H1 (cell line): ENCODE data around the gene AGAP1. TPM values are rescaled to one million over a fixed set of nuclear protein-coding genes. Genes with fewer than 3 reads are reported as not detected.
A peak's percentile ranks its signal among the peaks of the same experiment; 100 is the strongest.

Source experiments
- CTCF ChIA-PET: fragments of 300-600 bp; sonication (Branson Sonifier 250); formaldehyde crosslinking; loops from one replicate; lab custom pipeline; 2021; ENCODE audit not compliant: partially characterized antibody; lab: Charles Lee
- POLR2A ChIA-PET: fragments of 300-600 bp; sonication (Branson Sonifier 250); formaldehyde crosslinking; loops from one replicate; lab custom pipeline; 2021; ENCODE audit warnings: inconsistent platforms; ENCODE audit not compliant: partially characterized antibody; lab: Charles Lee
- DNase-seq, 2 experiments: peaks; one replicate each; pipeline versions ENCODE4 v3.0.0 to v3.0.0-alpha.2; 2010 to 2022; ENCODE audit warnings: low spot score in 2 of 2, low read depth in 1 of 2, mixed read lengths in 1 of 2
- FAIRE-seq: peaks from 2 replicates; lab custom pipeline; 2011; peaks lifted over from hg19 to GRCh38; lab: Jason Lieb, UNC
- H2AFZ ChIP-seq: 2 replicates; pipeline ENCODE4 v1.8.1; 2012; ENCODE audit warnings: low read length, inconsistent platforms
- H2AK5ac ChIP-seq: 2 replicates; pipeline ENCODE4 v1.6.1; 2013; ENCODE audit warnings: low read depth, low read length
- H2BK120ac ChIP-seq: replicated peaks from 2 replicates; pipeline ENCODE3; 2013; ENCODE audit warnings: low read depth, low read length, inconsistent platforms
- H2BK12ac ChIP-seq: 2 replicates; pipeline ENCODE4 v1.6.1; 2013; ENCODE audit warnings: low read depth, low read length
- H2BK15ac ChIP-seq: 2 replicates; pipeline ENCODE4 v1.6.1; 2013; ENCODE audit warnings: low read length
- H2BK20ac ChIP-seq: 2 replicates; pipeline ENCODE4 v1.6.1; 2013; ENCODE audit warnings: low read length
- H2BK5ac ChIP-seq: 2 replicates; pipeline ENCODE4 v1.6.1; 2013; ENCODE audit warnings: low read depth, low read length
- H3K14ac ChIP-seq: 2 replicates; pipeline ENCODE4 v1.6.1; 2013; ENCODE audit warnings: inconsistent platforms; ENCODE audit not compliant: insufficient read length
- H3K18ac ChIP-seq: 2 replicates; pipeline ENCODE4 v1.6.1; 2013; ENCODE audit warnings: low read length; ENCODE audit errors: extremely low read depth
- H3K23ac ChIP-seq: 2 replicates; pipeline ENCODE4 v1.6.1; 2013; ENCODE audit warnings: inconsistent platforms; ENCODE audit not compliant: insufficient read length
- H3K23me2 ChIP-seq: 2 replicates; pipeline ENCODE4 v1.6.1; 2013; ENCODE audit warnings: low read depth, low read length
- H3K27ac ChIP-seq: 2 replicates; pipeline ENCODE4 v1.6.1; 2011; ENCODE audit warnings: low read depth, low read length, inconsistent platforms
- H3K27me3 ChIP-seq, 4 experiments: replicated peaks in 1 of 4; 1 replicate in 1 of 4; 2 replicates in 3 of 4; pipeline versions ENCODE4 v1.6.1 to v1.8.1; 2011 to 2013; ENCODE audit warnings: low read length in 3 of 4, mild to moderate bottlenecking in 3 of 4, inconsistent platforms in 2 of 4, mixed read lengths in 2 of 4, moderate library complexity in 1 of 4; ENCODE audit not compliant: control insufficient read depth in 3 of 4, insufficient read depth in 3 of 4; ENCODE audit errors: extremely low read depth in 1 of 4
- H3K36me3 ChIP-seq, 4 experiments: 2 replicates each; pipeline versions ENCODE4 v1.6.1 to v1.8.1; 2011 to 2013; ENCODE audit warnings: mild to moderate bottlenecking in 4 of 4, low read length in 3 of 4, moderate library complexity in 2 of 4, control low read depth in 1 of 4, inconsistent platforms in 1 of 4; ENCODE audit not compliant: insufficient read depth in 4 of 4, control insufficient read depth in 2 of 4
- H3K4ac ChIP-seq: replicated peaks from 2 replicates; pipeline ENCODE3; 2013; ENCODE audit warnings: low read length, low read depth, mixed read lengths, inconsistent platforms; ENCODE audit not compliant: insufficient read length
- H3K4me1 ChIP-seq, 4 experiments: replicated peaks in 1 of 4; 1 replicate in 1 of 4; 2 replicates in 3 of 4; pipeline versions ENCODE4 v1.6.1 to v1.8.1; 2011 to 2013; ENCODE audit warnings: low read length in 3 of 4, inconsistent platforms in 2 of 4, mixed read lengths in 1 of 4; ENCODE audit not compliant: insufficient read depth in 4 of 4, control insufficient read depth in 3 of 4
- H3K4me2 ChIP-seq, 2 experiments: 2 replicates each; pipeline versions ENCODE4 v1.6.1 to v1.8.1; 2011 to 2013; ENCODE audit warnings: low read depth in 2 of 2, low read length in 2 of 2, control low read depth in 1 of 2, inconsistent platforms in 1 of 2, mild to moderate bottlenecking in 1 of 2; ENCODE audit not compliant: insufficient read depth in 1 of 2
- H3K4me3 ChIP-seq, 4 experiments: fragments of 200-600, 300-600 bp in 1 of 4; sonication (generic), shearing (Covaris generic), sonication (Bioruptor Twin) in 1 of 4; 2 replicates each; pipeline versions ENCODE4 v1.5.1 to v1.8.1; 2011 to 2016; ENCODE audit warnings: low read length in 4 of 4, low read depth in 3 of 4, control low read depth in 2 of 4, inconsistent platforms in 2 of 4, mild to moderate bottlenecking in 2 of 4, mixed read lengths in 1 of 4, moderate library complexity in 1 of 4; ENCODE audit not compliant: insufficient read depth in 2 of 4; ENCODE audit errors: extremely low read depth in 1 of 4
- H3K56ac ChIP-seq: replicated peaks from 2 replicates; pipeline ENCODE3; 2013; ENCODE audit warnings: low read depth, mild to moderate bottlenecking, mixed read lengths, low read length, inconsistent platforms; ENCODE audit not compliant: insufficient read length
- H3K79me1 ChIP-seq: 2 replicates; pipeline ENCODE4 v1.6.1; 2013; ENCODE audit warnings: low read depth, low read length, control low read depth
- H3K79me2 ChIP-seq, 2 experiments: 2 replicates each; pipeline versions ENCODE4 v1.6.1 to v1.8.1; 2012 to 2013; ENCODE audit warnings: low read length in 2 of 2, mild to moderate bottlenecking in 2 of 2, inconsistent platforms in 1 of 2; ENCODE audit not compliant: insufficient read depth in 2 of 2, control insufficient read depth in 1 of 2
- H3K9ac ChIP-seq, 4 experiments: replicated peaks in 1 of 4; 1 replicate in 1 of 4; 2 replicates in 3 of 4; pipeline versions ENCODE4 v1.6.1 to v1.8.1; 2011 to 2013; ENCODE audit warnings: low read depth in 3 of 4, low read length in 3 of 4, control low read depth in 2 of 4, mild to moderate bottlenecking in 2 of 4, moderate library complexity in 2 of 4, inconsistent platforms in 1 of 4; ENCODE audit errors: extremely low read depth in 1 of 4
- H3K9me3 ChIP-seq, 2 experiments: 2 replicates each; pipeline versions ENCODE4 v1.6.1 to v1.8.1; 2012 to 2013; ENCODE audit warnings: mild to moderate bottlenecking in 2 of 2, moderate library complexity in 2 of 2, control low read depth in 1 of 2, inconsistent platforms in 1 of 2, low read depth in 1 of 2, low read length in 1 of 2, mixed read lengths in 1 of 2; ENCODE audit not compliant: insufficient read depth in 2 of 2
- H4K20me1 ChIP-seq, 2 experiments: replicated peaks in 1 of 2; 2 replicates each; pipeline versions ENCODE3 to v1.8.1; 2011 to 2013; ENCODE audit warnings: inconsistent platforms in 2 of 2, low read length in 2 of 2, mild to moderate bottlenecking in 1 of 2; ENCODE audit not compliant: insufficient read depth in 2 of 2, control insufficient read depth in 1 of 2
- H4K5ac ChIP-seq: 2 replicates; pipeline ENCODE4 v1.6.1; 2013; ENCODE audit warnings: low read length, low read depth, mixed read lengths, inconsistent platforms; ENCODE audit not compliant: insufficient read length
- H4K8ac ChIP-seq: 2 replicates; pipeline ENCODE4 v1.8.0; 2013; ENCODE audit warnings: mild to moderate bottlenecking, moderate library complexity, low read length, inconsistent platforms; ENCODE audit not compliant: insufficient read depth; ENCODE audit errors: extremely low read depth
- H4K91ac ChIP-seq: replicated peaks from 2 replicates; pipeline ENCODE3; 2013; ENCODE audit warnings: low read length, mixed read lengths, inconsistent platforms; ENCODE audit not compliant: insufficient read length
- CHD2 ChIP-seq: IDR thresholded peaks from 2 replicates; pipeline ENCODE4 v1.6.1; 2012; ENCODE audit warnings: low read length, improper control_type of control experiment
- CTCF ChIP-seq, 3 experiments: IDR thresholded peaks; 1 replicate in 2 of 3; 2 replicates in 1 of 3; pipeline versions ENCODE4 v1.5.1 to v1.6.1; 2011; ENCODE audit warnings: low read length in 3 of 3, mild to moderate bottlenecking in 3 of 3, inconsistent platforms in 2 of 3, low read depth in 1 of 3, moderate library complexity in 1 of 3; ENCODE audit not compliant: insufficient read depth in 1 of 3; ENCODE audit errors: control extremely low read depth in 1 of 3
- PHF8 ChIP-seq: fragments of 200-600 bp; sonication (generic); conservative IDR thresholded peaks from 2 replicates; pipeline ENCODE4 v1.7.1; 2012; ENCODE audit warnings: low read depth, mild to moderate bottlenecking, inconsistent platforms, low read length, moderate library complexity
- RAD21 ChIP-seq, 2 experiments: IDR thresholded peaks in 1 of 2; conservative IDR thresholded peaks in 1 of 2; 2 replicates each; pipeline ENCODE4 v1.6.1; 2011; ENCODE audit warnings: low read depth in 2 of 2, low read length in 2 of 2, improper control_type of control experiment in 1 of 2, inconsistent platforms in 1 of 2, mild to moderate bottlenecking in 1 of 2, moderate library complexity in 1 of 2
- SAP30 ChIP-seq: fragments of 300-600 bp; sonication (generic); IDR thresholded peaks from 2 replicates; pipeline ENCODE4 v1.7.1; 2012; ENCODE audit warnings: low read length, moderate library complexity, mild to moderate bottlenecking, inconsistent platforms; ENCODE audit not compliant: insufficient read depth, insufficient replicate concordance
- SP1 ChIP-seq: IDR thresholded peaks from 2 replicates; pipeline ENCODE4 v1.6.1; 2011; ENCODE audit warnings: low read depth, low read length
- WGBS, 2 experiments: shearing (Covaris generic) in 1 of 2; methylation state at CpG; one replicate each; pipeline versions ENCODE4 v1.1.6 to v1.1.7; 2013 to 2015; ENCODE audit warnings: low lambda C conversion rate in 2 of 2, mixed read lengths in 2 of 2, inconsistent platforms in 1 of 2, low coverage in 1 of 2, missing lambda C conversion rate in 1 of 2; ENCODE audit not compliant: insufficient replicate concordance in 2 of 2, insufficient coverage in 1 of 2, insufficient read length in 1 of 2; ENCODE audit errors: extremely low coverage in 1 of 2, missing lambda C conversion rate in 1 of 2; 5-methylcytosine and 5-hydroxymethylcytosine counted together
- polyA plus RNA-seq, 7 experiments: library from polyadenylated mRNA; depleted of rRNA in 3 of 7; stranded (reverse) in 5 of 7; unstranded in 2 of 7; fragments of >200 nt in 5 of 7; fragments of 200-250 nt in 2 of 7; gene quantifications; 1 replicate in 5 of 7; 2 replicates in 1 of 7; 4 replicates in 1 of 7; pipeline versions ENCODE4 v1.2.1 to v1.2.3, GENCODE V29; 2011 to 2013; ENCODE audit warnings: missing spikeins in 2 of 7, mixed read lengths in 2 of 7
- total RNA-seq: library from RNA; stranded (reverse); fragmentation: NEBNext Ultra II Directional; extraction: Animal tissue kit (Norgen Biotek cat#: 25700); gene quantifications from 2 replicates; pipeline ENCODE4 v1.2.1, GENCODE V29; 2021

AGAP1 gene
- total and polyA plus RNA-seq, 2 of the 8 experiments (the other 6 are each of a cell fraction or from before 2014, with no cell fraction given) = 18.1 to 39.4 TPM

- H3K27ac ChIP-seq = no peak overlapping the region
- H3K4me1 ChIP-seq = peaks cover 0 to 14% (median 4%) of the 10 kb centered on the region in 4 experiments; a peak in 4 of 7 replicates
- H2BK5ac ChIP-seq = no peak overlapping the region
- H2AK5ac ChIP-seq = no peak overlapping the region
- H3K79me1 ChIP-seq = peaks cover 32% of the 10 kb centered on the region
- no peak overlapping the region for H3K18ac ChIP-seq
- H4K5ac ChIP-seq = no peak overlapping the region
- H3K4me2 ChIP-seq = no peak overlapping the region
- H2BK120ac ChIP-seq = no peak overlapping the region
- H3K36me3 ChIP-seq = no peaks in the 10 kb centered on the region
- no peak overlapping the region for H3K23ac ChIP-seq
- no peak overlapping the region for H3K14ac ChIP-seq
- no peak overlapping the region for H3K9ac ChIP-seq
- peaks cover 2 to 38% of the 10 kb centered on the region in 2 experiments for H4K20me1 ChIP-seq
- no peak overlapping the region for H2BK20ac ChIP-seq
- no peak overlapping the region for H2AFZ ChIP-seq
- H3K56ac ChIP-seq = no peak overlapping the region
- H2BK12ac ChIP-seq = no peak overlapping the region
- H3K79me2 ChIP-seq = peaks cover 0 to 88% of the 10 kb centered on the region in 2 experiments; a peak in 2 of 4 replicates
- ChIA-PET POLR2A (no interaction called here), CTCF (interaction anchor here (0.9 to 1.2 kb wide), 5 partner anchors 15 to 116 kb away, joined by 3 read pairs; no protein-coding TSS in a partner anchor)
- H3K4ac ChIP-seq = no peak overlapping the region
- no peak overlapping the region for H4K8ac ChIP-seq
- FAIRE-seq (no peak), DNase-seq (no peak)
- no peaks in the 10 kb centered on the region for H3K9me3 ChIP-seq
- no peaks in the 10 kb centered on the region for H3K27me3 ChIP-seq
- no peak overlapping the region for H3K4me3 ChIP-seq
- H4K91ac ChIP-seq = peak overlapping the region; percentile 29
- H3K23me2 ChIP-seq = no peaks in the 10 kb centered on the region
- no peak for TF ChIP-seq SAP30
- no peak for TF ChIP-seq CHD2
- TF ChIP-seq RAD21 (IDR thresholded peaks at IDR 0.05 in 1 of 2, conservative IDR thresholded peaks at IDR 0.05 in 1 of 2; ENCODE audit: low read depth in 2 of 2, low read length in 2 of 2) = no peak
- TF ChIP-seq PHF8 = no peak
- no peak for TF ChIP-seq SP1
- TF ChIP-seq CTCF (IDR thresholded peaks at IDR 0.05; ENCODE audit: control extremely low read depth in 1 of 3, insufficient read depth in 1 of 3, low read depth in 1 of 3, low read length in 3 of 3) = no peak
- no peak overlapping the region for H2BK15ac ChIP-seq
- 93% methylated on average over 13 of the region's 13 CpGs; no CpG with 5 or more reads in 1 of the 2 experiments for WGBS, 2 experiments
These were observed 59.9 kb downstream of the AGAP1 start for GRCh38 chr2:235553696-235554100.
